Neural cell (in vitro differentiated cells): ENCODE data around the gene ESR2.

Source experiments
- EZH2 ChIP-seq: fragments of 200-600, 300-800 bp; shearing (Covaris generic), sonication (generic); IDR thresholded peaks from 2 replicates; pipeline ENCODE4 v1.6.1; 2014; ENCODE audit warnings: antibody characterized with exemption, low read length, borderline replicate concordance, mild to moderate bottlenecking; ENCODE audit not compliant: insufficient read depth, poor library complexity, severe bottlenecking
- SMC3 ChIP-seq: fragments of 450-650 bp; conservative IDR thresholded peaks from 2 replicates; pipeline ENCODE4 v1.6.1; 2014; ENCODE audit warnings: antibody characterized with exemption, mild to moderate bottlenecking, moderate library complexity; ENCODE audit not compliant: poor library complexity
- TAF1 ChIP-seq: IDR thresholded peaks from 2 replicates; pipeline ENCODE4 v1.6.1; 2012; ENCODE audit warnings: low read depth
- TF ChIP-seq, protein P1 (sequence below): fragments of 450-650 bp; IDR thresholded peaks from 2 replicates; pipeline ENCODE4 v1.5.1; 2014; ENCODE audit warnings: antibody characterized with exemption, mild to moderate bottlenecking, moderate library complexity; ENCODE audit not compliant: poor library complexity, severe bottlenecking

DNA sequence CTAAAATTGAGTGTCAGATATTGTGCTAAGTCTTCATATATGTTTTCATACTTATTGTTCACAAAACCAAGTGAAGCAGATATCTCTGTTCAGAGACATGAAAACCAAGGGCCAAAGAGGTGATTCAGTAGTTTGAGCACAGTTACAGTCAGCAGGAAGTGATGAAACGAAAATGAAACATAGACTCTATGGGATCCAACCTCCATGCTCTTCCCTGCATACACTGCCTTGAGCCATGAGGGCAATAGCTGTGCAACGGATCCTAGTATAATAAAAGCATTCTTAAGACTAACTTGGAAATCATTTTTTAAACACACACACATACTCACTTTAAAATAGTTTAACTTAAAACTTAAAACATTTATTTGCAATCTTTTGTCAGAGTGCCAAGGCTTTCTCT, 27.9 kb downstream of the ESR2 start:
- TF ChIP-seq, protein P1, sequence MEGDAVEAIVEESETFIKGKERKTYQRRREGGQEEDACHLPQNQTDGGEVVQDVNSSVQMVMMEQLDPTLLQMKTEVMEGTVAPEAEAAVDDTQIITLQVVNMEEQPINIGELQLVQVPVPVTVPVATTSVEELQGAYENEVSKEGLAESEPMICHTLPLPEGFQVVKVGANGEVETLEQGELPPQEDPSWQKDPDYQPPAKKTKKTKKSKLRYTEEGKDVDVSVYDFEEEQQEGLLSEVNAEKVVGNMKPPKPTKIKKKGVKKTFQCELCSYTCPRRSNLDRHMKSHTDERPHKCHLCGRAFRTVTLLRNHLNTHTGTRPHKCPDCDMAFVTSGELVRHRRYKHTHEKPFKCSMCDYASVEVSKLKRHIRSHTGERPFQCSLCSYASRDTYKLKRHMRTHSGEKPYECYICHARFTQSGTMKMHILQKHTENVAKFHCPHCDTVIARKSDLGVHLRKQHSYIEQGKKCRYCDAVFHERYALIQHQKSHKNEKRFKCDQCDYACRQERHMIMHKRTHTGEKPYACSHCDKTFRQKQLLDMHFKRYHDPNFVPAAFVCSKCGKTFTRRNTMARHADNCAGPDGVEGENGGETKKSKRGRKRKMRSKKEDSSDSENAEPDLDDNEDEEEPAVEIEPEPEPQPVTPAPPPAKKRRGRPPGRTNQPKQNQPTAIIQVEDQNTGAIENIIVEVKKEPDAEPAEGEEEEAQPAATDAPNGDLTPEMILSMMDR, result no peak
- TF ChIP-seq TAF1 (no peak), EZH2 (no peak), SMC3 (no peak)
